Stimulated activated naive CD4-positive, alpha-beta T cell treated with Interleukin-2 at 50 U/mL for 16 hours (primary cell): ENCODE data around the gene DIP2C.

Source experiments
- DNase-seq: peaks from one replicate; lab custom pipeline; 2025; lab: John Stamatoyannopoulos, UW

Gene DIP2C

GRCh38 chr10:226018-226417 is 463.4 kb downstream of the DIP2C start:
- DNase-seq, result no peak

- DNase-seq, result no peak
Measured at GRCh38 chr10:224571-224970, 464.9 kb downstream of the DIP2C start.
